DOHH2 (cell line): ENCODE measurements around the gene EEF1AKMT3.

Source experiments
- H3F3A ChIP-seq: fragments of 200-600 bp; sonication (generic), shearing (Covaris generic); 2 replicates; pipeline ENCODE4 v1.6.0; 2016; ENCODE audit warnings: antibody characterized with exemption, mild to moderate bottlenecking; ENCODE audit not compliant: control insufficient read depth, insufficient read depth
- H3K27ac ChIP-seq: fragments of 200-600 bp; sonication (generic); 2 replicates; pipeline ENCODE4 v1.5.1; 2014; ENCODE audit warnings: low read depth, mild to moderate bottlenecking, low read length, moderate library complexity
- H3K27me3 ChIP-seq: fragments of 200-600 bp; sonication (generic); 2 replicates; pipeline ENCODE4 v1.6.1; 2014; ENCODE audit warnings: mild to moderate bottlenecking, low read length, mixed read lengths; ENCODE audit not compliant: control insufficient read depth
- H3K36me3 ChIP-seq: fragments of 200-600 bp; sonication (generic); 2 replicates; pipeline ENCODE4 v1.6.1; 2014; ENCODE audit warnings: mild to moderate bottlenecking, low read length, moderate library complexity, mixed read lengths; ENCODE audit not compliant: control insufficient read depth
- H3K4me1 ChIP-seq: fragments of 200-600 bp; sonication (generic); 2 replicates; pipeline ENCODE4 v1.6.1; 2014; ENCODE audit warnings: mild to moderate bottlenecking, low read length, mixed read lengths; ENCODE audit not compliant: control insufficient read depth
- H3K4me2 ChIP-seq: fragments of 200-600 bp; sonication (generic); 2 replicates; pipeline ENCODE4 v1.6.0; 2014; ENCODE audit warnings: mild to moderate bottlenecking, low read length, moderate library complexity
- H3K4me3 ChIP-seq: fragments of 200-600 bp; sonication (generic); 2 replicates; pipeline ENCODE4 v1.5.1; 2014; ENCODE audit warnings: mild to moderate bottlenecking, low read length, mixed read lengths
- H3K79me2 ChIP-seq: fragments of 200-600 bp; sonication (generic); 2 replicates; pipeline ENCODE4 v1.6.1; 2014; ENCODE audit warnings: mild to moderate bottlenecking, low read length, mixed read lengths; ENCODE audit not compliant: control insufficient read depth
- H3K9me2 ChIP-seq: fragments of 200-600 bp; sonication (generic); replicated peaks from 2 replicates; pipeline ENCODE4 v1.6.1; 2014; ENCODE audit warnings: mild to moderate bottlenecking, low read length, mixed read lengths; ENCODE audit not compliant: control insufficient read depth
- H3K9me3 ChIP-seq: fragments of 200-600 bp; sonication (generic); 2 replicates; pipeline ENCODE4 v1.6.1; 2014; ENCODE audit warnings: antibody characterized with exemption, low read length, mixed read lengths; ENCODE audit not compliant: control insufficient read depth, insufficient read depth
- H4K20me1 ChIP-seq: fragments of 200-600 bp; sonication (generic); 2 replicates; pipeline ENCODE4 v1.6.0; 2014; ENCODE audit warnings: low read depth, mild to moderate bottlenecking, antibody characterized with exemption, low read length, moderate library complexity; ENCODE audit not compliant: control insufficient read depth, insufficient read depth
- CTCF ChIP-seq: fragments of 200-600 bp; sonication (generic); IDR thresholded peaks from one replicate; pipeline ENCODE4 v1.5.1; 2014; ENCODE audit warnings: antibody characterized with exemption, mild to moderate bottlenecking, low read depth, low read length; ENCODE audit not compliant: poor library complexity, severe bottlenecking
- EZH2phosphoT487 ChIP-seq: fragments of 200-600 bp; sonication (generic); IDR thresholded peaks from 2 replicates; pipeline ENCODE4 v1.6.1; 2017; ENCODE audit warnings: borderline replicate concordance, mild to moderate bottlenecking, antibody characterized with exemption, low read length, moderate library complexity, mixed read lengths

EEF1AKMT3 gene

GRCh38 chr12:57764662-57765002, 7.8 kb upstream of the EEF1AKMT3 start:
- H3K9me3 ChIP-seq = no peaks in the 10 kb centered on the region
- H3K9me2 ChIP-seq = no peaks in the 10 kb centered on the region
- peaks cover 30% of the 10 kb centered on the region for H3K27me3 ChIP-seq
- H3K4me1 ChIP-seq = peaks cover 29% of the 10 kb centered on the region
- H3K4me2 ChIP-seq = peak overlapping the region; percentile 90
- H3K27ac ChIP-seq = no peak overlapping the region
- peaks cover 15% of the 10 kb centered on the region for H3F3A ChIP-seq
- peak overlapping the region; percentile 71 for H3K4me3 ChIP-seq
- TF ChIP-seq CTCF = no peak
- TF ChIP-seq EZH2phosphoT487 = no peak
- peaks cover 29% of the 10 kb centered on the region for H3K36me3 ChIP-seq
- H3K79me2 ChIP-seq = peaks cover 12% of the 10 kb centered on the region
- H4K20me1 ChIP-seq = peaks cover 14% of the 10 kb centered on the region; the same call in 1 of the 2 replicates

GRCh38 chr12:57765003-57765697, 7.3 kb upstream of the EEF1AKMT3 start:
- Histone ChIP-seq H3K4me2 (peak overlapping the region; percentile 90), H3K4me3 (peak overlapping the region; percentile 71), H3K36me3 (peaks cover 29% of the 10 kb centered on the region), H3K79me2 (peaks cover 7% of the 10 kb centered on the region), H3K27ac (no peak overlapping the region), H3K4me1 (peaks cover 29% of the 10 kb centered on the region), H3K9me3 (no peaks in the 10 kb centered on the region), H3F3A (peaks cover 15% of the 10 kb centered on the region), H4K20me1 (peaks cover 9% of the 10 kb centered on the region; the same call in 1 of the 2 replicates), H3K9me2 (no peaks in the 10 kb centered on the region), H3K27me3 (peaks cover 30% of the 10 kb centered on the region)
- TF ChIP-seq CTCF (peak; percentile 72), EZH2phosphoT487 (no peak; the same call in 1 of the 2 replicates)

DNA sequence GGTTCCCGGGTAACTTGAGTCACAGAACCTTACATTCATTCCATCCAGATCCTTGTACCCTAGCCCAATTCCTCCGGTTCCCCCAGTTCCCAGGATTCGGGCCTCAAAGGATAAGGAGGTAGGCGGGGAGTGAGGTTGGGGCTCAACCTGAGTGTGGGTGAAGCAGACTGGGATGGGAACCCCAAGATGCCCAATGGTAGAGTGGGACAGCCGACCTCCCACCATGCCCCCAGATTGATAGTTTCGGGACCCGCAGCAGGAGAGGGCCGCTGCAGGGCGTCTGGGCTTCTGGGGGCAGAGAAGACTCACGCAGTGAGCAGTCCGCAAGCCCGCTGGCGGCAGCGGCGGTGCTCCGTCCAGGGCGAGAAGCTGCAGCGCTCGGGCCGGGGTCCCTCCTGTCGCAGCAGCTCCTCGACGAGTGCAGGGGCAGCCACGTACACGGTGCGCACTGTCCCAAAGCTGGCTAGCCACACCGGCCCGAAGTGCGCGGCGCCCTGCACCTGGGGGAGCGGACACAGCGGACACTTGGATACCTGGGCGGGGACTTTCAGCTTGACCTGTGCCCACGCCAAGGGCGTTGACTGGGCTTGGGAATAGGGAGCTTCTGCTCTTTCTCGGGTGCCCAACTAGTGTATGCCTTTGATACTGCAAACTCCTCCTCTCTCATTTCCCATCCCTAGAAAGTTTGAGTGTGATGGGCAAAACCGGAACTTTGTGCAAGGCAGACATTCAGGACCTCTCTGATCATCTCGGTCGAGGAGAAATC, 6.5 kb upstream of the EEF1AKMT3 start:
- no peaks in the 10 kb centered on the region for H3K9me3 ChIP-seq
- peak overlapping the region; percentile 90 for H3K4me2 ChIP-seq
- H3K4me3 ChIP-seq = peak overlapping the region; percentile 71
- peaks cover 29% of the 10 kb centered on the region for H3K36me3 ChIP-seq
- H4K20me1 ChIP-seq = 0 out of 2 replicates have a peak, but pooled peaks cover 2% of the 10 kb centered on the region
- H3K27ac ChIP-seq = no peak overlapping the region
- H3K27me3 ChIP-seq = peaks cover 30% of the 10 kb centered on the region
- no peak for TF ChIP-seq EZH2phosphoT487
- no peak for TF ChIP-seq CTCF
- H3K9me2 ChIP-seq = no peaks in the 10 kb centered on the region
- peaks cover 4% of the 10 kb centered on the region for H3K79me2 ChIP-seq
- H3K4me1 ChIP-seq = peaks cover 34% of the 10 kb centered on the region
- peaks cover 15% of the 10 kb centered on the region for H3F3A ChIP-seq
